DND-41 (cell line): Measurements from ENCODE around the gene MDP1.

Experiments
- CTCF ChIP-seq: IDR thresholded peaks from 2 replicates; pipeline ENCODE4 v1.5.1; 2012; ENCODE audit warnings: borderline replicate concordance, low read length, moderate library complexity, mild to moderate bottlenecking; ENCODE audit not compliant: poor library complexity, severe bottlenecking; ENCODE audit errors: extremely low read depth
- EZH2 ChIP-seq: IDR thresholded peaks from 3 replicates; pipeline ENCODE4 v1.6.1; 2012; ENCODE audit warnings: borderline replicate concordance, low read depth, mild to moderate bottlenecking, moderate library complexity, low read length, inconsistent platforms; ENCODE audit not compliant: severe bottlenecking

GRCh38 chr14:24231263-24232120, 15.6 kb upstream of the MDP1 start:
- TF ChIP-seq EZH2 (no peak), CTCF (no peak)
